Brain microvascular endothelial cell (primary cell): ENCODE results near the gene ZBTB6.
"Not testable (repeated sequence)": the region's sequence is repeated elsewhere in the genome, so short reads cannot be mapped to it uniquely, and the experiment has no call there.

Source experiments
- DNase-seq: peaks from one replicate; pipeline ENCODE4 v3.0.0-alpha.2; 2020
- H3K27ac ChIP-seq: fragments of 250-450 bp; sonication (Bioruptor Pico); 2 replicates; pipeline ENCODE4 v1.5.1; 2020; ENCODE audit warnings: mild to moderate bottlenecking, moderate library complexity
- H3K27me3 ChIP-seq: fragments of 250-450 bp; sonication (Bioruptor Pico); replicated peaks from 2 replicates; pipeline ENCODE4 v1.5.1; 2020; ENCODE audit warnings: mild to moderate bottlenecking
- H3K36me3 ChIP-seq: fragments of 250-450 bp; sonication (Bioruptor Pico); replicated peaks from 2 replicates; pipeline ENCODE4 v1.5.1; 2020; ENCODE audit warnings: mild to moderate bottlenecking
- H3K4me3 ChIP-seq: 2 replicates; pipeline ENCODE4 v1.5.1; 2011; ENCODE audit warnings: low read depth, mild to moderate bottlenecking, control low read depth, low read length, moderate library complexity
- in situ Hi-C: cut with HindIII; loops from 2 replicates; pipeline ENCODE4 v1.10.0; 2017; ENCODE audit warnings: low sequenced_read_pairs, low pct_ligation_motif_present
- TF ChIP-seq, protein P1 (sequence below): IDR thresholded peaks from 2 replicates; pipeline ENCODE4 v1.5.1; 2011; ENCODE audit warnings: low read depth, mild to moderate bottlenecking, moderate library complexity, low read length, control low read depth, inconsistent platforms; ENCODE audit errors: missing control alignments

Gene ZBTB6

DNA sequence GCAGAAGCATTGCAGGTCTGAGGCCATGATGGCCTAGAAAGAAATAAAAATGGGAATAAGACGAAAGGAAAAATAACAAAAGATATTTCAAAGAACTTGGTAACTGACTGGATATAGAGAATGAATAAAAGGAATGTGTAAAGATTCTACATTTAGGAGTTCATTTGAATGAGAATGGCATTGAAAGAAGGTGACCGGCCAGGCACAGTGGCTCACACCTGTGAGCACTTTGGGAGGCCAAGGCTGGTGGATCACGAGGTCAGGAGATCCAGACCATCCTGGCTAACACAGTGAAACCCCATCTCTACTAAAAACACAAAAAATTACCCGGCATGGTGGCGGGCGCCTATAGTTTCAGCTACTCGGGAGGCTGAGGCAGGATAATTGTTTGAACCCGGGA, 9.6 kb upstream of the ZBTB6 start:
- Histone ChIP-seq H3K4me3 (no peak overlapping the region), H3K27ac (no peak overlapping the region), H3K36me3 (peaks cover 12% of the 10 kb centered on the region), H3K27me3 (no peaks in the 10 kb centered on the region)
- DNase-seq = no peak
- TF ChIP-seq, protein P1, sequence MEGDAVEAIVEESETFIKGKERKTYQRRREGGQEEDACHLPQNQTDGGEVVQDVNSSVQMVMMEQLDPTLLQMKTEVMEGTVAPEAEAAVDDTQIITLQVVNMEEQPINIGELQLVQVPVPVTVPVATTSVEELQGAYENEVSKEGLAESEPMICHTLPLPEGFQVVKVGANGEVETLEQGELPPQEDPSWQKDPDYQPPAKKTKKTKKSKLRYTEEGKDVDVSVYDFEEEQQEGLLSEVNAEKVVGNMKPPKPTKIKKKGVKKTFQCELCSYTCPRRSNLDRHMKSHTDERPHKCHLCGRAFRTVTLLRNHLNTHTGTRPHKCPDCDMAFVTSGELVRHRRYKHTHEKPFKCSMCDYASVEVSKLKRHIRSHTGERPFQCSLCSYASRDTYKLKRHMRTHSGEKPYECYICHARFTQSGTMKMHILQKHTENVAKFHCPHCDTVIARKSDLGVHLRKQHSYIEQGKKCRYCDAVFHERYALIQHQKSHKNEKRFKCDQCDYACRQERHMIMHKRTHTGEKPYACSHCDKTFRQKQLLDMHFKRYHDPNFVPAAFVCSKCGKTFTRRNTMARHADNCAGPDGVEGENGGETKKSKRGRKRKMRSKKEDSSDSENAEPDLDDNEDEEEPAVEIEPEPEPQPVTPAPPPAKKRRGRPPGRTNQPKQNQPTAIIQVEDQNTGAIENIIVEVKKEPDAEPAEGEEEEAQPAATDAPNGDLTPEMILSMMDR = no peak
- in situ Hi-C loops = no loop called here

DNA sequence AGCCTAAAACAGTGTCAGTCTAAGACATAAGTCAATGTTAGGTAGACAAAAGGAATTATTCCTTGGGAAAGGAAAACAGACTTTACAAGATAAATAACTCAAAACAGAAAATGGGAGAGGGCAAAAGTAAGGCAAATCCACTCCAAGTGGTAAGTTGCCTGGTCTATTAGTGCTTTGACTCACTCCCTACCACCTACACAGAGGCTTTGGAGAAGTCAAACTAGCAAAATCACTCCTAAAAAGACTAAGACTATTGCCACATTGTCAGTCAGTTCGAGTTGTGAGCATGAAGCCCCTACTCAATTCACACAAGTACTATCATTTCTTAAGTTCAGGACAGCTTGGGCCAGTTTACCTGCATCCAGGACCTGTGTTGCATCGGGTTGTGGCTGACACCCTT, 5.2 kb upstream of the ZBTB6 start:
- Histone ChIP-seq H3K27me3 (no peaks in the 10 kb centered on the region), H3K36me3 (peaks cover 12% of the 10 kb centered on the region), H3K4me3 (no peak overlapping the region), H3K27ac (no peak overlapping the region)
- DNase-seq = no peak
- in situ Hi-C loops = no loop called here
- TF ChIP-seq, protein P1 = no peak

DNA sequence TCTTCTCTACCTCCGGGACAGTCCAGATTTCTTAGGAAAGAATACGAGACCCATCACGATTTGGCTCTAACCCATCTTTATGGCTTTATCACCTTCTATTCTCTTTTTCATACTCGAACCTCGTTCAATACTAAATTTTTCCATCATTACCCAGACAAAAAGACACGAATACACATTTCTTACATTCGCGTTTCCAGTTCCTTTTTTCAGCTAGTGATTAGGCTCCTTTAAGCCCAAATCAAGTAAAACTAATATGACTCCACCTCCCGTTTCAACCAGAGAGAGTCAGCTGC, 506 bp downstream of the ZBTB6 start:
- in situ Hi-C loops = no loop called here
- TF ChIP-seq, protein P1 = no peak

DNA sequence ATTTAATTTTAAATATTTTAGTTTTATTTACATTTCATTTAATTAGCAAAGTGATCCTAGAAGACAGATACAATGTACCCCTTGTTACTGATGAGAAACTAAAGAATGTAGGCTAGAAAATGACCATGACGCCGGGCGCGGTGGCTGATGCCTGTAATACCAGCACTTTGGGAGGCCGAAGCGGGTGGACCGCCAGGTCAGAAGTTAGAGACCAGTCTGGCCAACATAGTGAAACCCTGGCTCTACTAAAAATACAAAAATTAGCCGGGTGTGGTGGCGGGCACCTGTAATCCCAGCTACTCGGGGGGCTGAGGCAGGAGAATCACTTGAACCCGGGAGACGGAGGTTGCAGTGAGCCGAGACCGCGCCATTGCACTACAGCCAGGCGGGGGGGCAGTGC, 7.0 kb downstream of the ZBTB6 start:
- H3K4me3 ChIP-seq, H3K27me3 ChIP-seq, in situ Hi-C loops, DNase-seq, H3K36me3 ChIP-seq, H3K27ac ChIP-seq: not testable (repeated sequence)

More for the DNA sequence above, 506 bp downstream of the ZBTB6 start:
- Histone ChIP-seq H3K4me3 (peak overlapping the region; percentile 92), H3K27ac (peak overlapping the region; percentile 88), H3K27me3 (no peaks in the 10 kb centered on the region), H3K36me3 (peaks cover 9% of the 10 kb centered on the region)
- no peak for DNase-seq

DNA sequence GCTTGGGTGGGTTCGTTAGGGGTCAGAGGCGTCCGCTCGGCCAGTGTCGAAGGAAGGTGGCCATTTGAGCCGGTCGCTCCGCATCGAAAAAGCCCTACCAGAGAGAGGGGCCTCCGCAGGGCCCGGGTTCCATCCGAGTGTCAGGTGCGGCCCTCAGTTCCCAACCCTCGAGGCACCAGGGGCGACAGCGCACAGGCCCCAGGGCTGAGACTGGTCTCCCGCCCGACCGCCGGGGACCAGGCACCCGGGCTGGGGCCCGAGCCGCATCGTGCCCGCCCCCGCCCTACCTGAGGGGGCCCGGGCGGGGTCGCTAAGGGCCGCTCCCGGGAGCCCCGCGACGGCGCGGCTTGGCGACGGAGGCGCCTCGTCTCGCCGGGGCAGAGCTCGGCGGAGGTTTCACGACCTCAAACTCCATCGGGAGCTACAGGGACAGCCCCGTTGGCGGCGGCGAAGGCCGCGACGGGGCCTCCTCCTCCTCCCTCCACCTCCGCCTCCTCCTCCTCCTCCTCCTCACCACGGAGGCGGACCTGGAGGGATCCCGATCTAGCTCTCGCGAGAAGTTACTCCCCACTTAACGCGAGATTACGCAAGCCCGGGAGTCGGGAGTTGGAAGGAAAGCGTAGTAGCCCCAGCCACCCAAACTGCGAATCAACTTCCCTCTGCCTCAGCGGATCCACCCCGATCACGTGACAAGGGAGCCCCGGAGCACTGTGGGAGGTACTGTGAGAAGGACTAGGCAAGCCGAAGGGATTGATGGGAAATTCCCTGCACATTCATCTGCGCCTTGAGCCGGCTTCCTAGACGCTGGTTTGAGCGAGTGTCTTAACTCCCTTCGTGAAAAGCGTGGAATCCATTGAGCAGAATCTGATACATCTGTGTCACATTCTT, 8.1 kb downstream of the ZBTB6 start, which contains the start of gene RC3H2:
Gene RC3H2, minus strand, starts transcription at position 537 of the 888 bp plus-strand sequence. CDS start 7,850 bp downstream, outside the sequence.
- in situ Hi-C loops = no loop called here
- H3K36me3 ChIP-seq = no peaks in the 10 kb centered on the region
- H3K27me3 ChIP-seq = no peaks in the 10 kb centered on the region
- H3K27ac ChIP-seq = peak within 1 kb of the TSS; percentile 94
- peak; percentile 100 for DNase-seq
- TF ChIP-seq, protein P1 = no peak
- H3K4me3 ChIP-seq = peak within 1 kb of the TSS; percentile 65

DNA sequence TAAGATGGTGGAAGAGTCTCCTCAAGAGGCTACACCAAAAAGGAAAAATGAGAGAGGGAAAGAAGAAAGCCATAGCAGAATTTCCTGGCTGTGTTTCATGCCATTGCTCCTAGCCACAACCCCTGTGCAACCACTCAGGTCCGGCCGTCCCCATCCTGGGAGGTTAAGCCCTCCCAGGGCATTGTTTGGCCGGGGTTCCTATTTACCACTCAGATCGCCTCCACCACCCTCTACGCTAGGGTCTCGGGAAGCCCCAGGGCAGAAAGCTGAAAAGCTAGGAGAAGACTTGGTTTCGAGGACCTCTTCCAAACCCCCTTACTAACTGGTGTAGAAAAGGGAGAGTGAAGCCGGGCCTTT, 8.7 kb downstream of the ZBTB6 start:
- TF ChIP-seq, protein P1 = no peak
- Histone ChIP-seq H3K27ac (peak overlapping the region; percentile 94), H3K4me3 (peak overlapping the region; percentile 65), H3K36me3 (no peaks in the 10 kb centered on the region), H3K27me3 (no peaks in the 10 kb centered on the region)
- peak; percentile 22 for DNase-seq
- in situ Hi-C loops = no loop called here
